Fibroblast of skin of left biceps (primary cell): ENCODE results near the gene NR1H3.

Experiments
- DNase-seq, 2 experiments: peaks; one replicate each; pipeline ENCODE4 v3.0.0-alpha.2; 2013; ENCODE audit warnings: low read depth in 2 of 2

The NR1H3 gene

DNA sequence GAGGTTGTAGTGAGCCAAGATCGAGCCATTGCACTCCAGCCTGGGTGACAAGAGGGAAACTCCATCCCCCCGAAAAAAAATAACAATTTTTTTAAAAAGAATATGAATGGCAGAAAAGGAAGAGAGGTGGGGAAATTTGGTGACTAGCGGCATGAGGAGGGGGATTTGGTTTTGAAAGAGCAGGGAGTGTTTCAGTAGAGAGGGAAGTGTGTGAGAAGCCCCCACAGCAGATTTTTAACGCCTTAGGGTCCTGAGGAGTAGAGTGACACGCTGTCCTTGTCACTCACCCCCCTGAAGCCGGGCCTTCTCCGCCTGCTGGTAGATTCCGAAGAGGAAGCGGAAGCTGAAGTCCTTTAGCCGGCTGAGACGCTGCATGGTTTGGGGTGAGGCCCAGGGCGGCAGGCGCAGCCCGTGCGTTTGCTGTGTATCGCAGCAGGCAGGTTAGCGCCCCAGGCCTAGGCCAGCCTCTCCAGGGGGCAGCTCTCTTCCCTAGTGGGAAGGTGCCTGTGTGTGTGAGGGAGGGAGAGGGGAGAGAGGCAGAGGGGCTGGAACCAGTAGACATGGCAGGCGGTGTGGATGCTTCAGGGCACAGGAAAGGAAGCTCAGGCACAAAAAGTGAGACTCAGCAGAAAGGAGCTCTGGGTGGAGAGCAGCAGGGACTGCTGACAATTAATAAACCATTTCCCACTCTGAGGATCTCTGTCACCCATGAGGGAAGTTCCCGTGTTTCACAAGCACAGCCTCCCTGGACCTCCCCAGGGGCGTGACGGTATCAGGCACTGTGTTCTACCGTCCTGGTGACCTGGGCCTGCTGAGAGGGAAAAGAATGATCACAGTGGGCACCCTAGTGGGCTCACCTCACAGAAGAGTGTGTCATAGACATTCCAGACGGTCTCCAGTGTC, 13.1 kb upstream of the NR1H3 start:
- no peak for DNase-seq

DNA sequence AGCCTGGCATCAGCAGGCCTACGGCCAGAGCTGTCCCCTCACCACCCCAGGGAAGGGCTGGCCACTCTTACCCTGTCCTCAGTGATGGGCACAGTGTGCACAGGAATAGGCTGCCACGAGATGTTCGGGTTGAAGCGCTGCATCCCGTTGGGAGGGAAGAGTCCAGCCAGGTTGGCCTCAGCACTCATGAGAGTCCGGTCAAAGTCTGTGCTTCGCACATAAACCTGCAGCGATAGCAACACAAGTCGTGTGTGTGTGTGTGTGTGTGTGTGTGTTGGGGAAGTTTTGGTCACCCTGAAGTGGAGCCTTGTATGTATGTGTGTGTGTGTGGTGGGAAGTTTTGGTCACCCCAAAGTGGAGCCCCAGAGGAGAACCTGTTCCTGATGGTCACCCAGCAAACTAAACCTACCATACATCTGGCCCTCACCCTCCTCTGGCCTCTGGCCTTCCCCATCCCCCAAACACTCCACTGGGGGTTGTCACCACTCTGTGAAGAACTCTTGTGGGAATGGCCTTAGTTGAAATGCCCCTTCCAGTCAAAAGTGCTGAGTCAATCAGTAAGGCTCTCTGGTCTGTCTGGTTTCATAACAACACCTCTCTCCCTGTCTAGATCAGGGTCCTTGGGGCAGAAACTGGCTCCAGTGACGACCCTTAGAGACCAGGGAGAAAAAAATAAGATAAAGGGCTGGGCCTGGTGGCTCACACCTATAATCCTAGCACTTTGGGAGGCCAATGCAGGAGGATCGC, 12.0 kb upstream of the NR1H3 start:
- DNase-seq: no peak

DNA sequence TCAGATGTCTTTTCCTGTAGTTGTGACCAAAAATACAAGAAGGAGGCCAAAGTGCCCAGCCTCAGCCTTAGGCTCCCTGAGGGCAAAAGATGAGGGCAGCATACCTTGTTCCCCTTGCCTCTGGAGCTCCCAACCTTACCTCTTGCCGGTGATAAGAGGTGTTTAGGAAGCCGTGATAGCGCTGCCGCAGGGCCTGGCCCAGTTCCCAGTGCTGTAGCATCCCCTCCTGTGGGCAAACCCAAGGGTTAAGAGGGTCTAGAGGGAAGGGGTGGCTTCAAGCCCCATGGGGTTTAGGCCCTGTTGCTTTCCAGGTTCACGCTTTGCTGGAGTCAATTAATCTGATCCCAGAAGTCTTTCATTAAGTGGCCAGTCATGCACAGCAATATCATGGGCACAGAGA, 10.3 kb upstream of the NR1H3 start:
- DNase-seq: no peak

DNA sequence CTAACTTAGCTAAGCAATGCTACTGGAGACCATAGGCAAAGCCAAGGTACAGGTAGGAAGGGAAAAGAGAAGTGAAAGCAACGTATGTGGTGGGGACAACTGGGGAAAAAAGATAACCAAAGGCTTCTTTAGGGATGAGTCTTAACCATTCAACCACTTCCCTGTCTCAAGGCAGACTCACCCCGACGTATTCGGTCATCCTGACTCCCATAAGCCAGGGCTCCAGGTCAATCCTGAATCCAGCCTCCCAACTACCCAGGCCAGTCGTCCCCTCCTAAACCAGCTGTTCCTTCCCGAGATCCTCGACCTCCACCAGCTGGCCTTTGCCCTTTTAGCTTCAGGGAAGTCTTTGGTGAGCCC, 9.5 kb upstream of the NR1H3 start:
- no peak for DNase-seq

DNA sequence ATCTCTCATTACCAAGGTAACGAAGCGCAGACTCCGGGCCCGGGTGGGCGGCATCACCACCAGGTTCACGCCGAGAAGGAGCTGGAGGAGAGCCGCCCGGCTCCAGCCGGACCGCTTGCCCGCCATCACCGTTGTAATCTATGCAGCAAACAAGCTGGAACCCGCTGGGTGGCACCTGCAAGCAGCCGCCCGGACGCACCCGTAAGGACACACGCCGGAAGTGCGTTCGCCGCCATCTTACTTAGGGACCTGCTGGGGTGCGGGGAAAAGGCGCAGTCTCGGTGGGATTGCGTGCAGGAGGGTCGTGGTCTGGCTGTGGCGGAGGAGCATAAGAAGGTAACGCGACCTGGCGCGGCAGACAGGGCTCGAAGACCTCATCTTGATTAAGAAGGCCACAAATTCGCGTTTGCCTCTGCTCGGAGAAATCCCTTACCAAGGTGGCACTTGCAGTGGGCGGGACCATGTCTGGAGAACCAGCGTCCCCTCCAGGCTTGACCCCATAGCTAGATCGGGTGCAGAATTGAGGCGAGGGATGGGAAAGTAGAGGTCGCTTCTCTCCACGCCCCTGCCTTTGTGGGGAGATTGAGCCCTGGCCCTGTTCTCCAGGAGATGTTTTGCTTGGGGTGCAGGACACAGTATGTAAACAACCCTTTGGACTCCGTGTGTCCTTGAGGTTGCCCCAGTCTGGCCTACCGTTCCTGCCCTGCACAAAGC, 9.0 kb upstream of the NR1H3 start, which contains the start of gene ACP2:
TSS of gene ACP2 (minus strand) at position 151 of the 714 bp plus-strand sequence. CDS start at position 126, 25 bp downstream.
- DNase-seq: peak; percentile 61 to 67

DNA sequence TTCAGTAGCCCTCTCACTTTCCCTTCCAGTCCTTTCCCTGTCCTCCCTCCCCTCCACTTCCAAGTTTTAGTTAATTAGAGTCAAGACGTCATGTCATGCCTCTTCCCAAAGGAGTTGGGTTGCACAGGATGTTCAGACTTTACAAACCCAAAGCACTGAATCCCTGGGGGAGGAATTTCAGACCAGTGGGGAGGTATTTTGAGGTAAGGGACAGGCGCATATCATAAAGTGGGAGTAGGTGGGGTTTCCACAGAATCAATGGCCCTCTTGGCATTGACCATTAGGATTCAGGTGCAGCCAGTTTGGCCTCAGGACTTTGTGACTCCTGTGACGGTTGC, 8.4 kb upstream of the NR1H3 start:
- no peak for DNase-seq

DNA sequence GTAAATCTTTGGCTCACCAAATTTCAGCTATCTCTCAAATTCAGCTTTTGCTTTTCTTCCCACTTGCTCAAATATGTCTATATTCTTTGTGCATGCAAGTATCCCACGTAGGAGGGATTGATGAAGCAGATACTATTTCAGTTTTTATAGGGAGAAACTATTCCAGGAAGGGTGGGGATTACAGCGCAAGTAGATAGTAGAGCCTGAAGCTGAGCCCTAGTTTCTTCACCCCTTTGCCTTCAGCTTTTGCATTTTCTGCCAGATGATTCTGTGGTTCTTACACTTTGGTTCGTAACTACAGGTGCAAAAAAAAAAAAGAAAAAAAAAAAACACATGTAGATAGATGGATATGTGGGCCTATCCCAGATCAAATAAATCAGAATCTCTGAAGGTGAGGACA, 6.0 kb upstream of the NR1H3 start:
- DNase-seq: no peak

- DNase-seq: no peak
These were observed 4.1 kb upstream of the NR1H3 start for GRCh38 chr11:47253660-47254059.

- DNase-seq: no peak
These were observed 3.4 kb upstream of the NR1H3 start for GRCh38 chr11:47254386-47254785.

DNA sequence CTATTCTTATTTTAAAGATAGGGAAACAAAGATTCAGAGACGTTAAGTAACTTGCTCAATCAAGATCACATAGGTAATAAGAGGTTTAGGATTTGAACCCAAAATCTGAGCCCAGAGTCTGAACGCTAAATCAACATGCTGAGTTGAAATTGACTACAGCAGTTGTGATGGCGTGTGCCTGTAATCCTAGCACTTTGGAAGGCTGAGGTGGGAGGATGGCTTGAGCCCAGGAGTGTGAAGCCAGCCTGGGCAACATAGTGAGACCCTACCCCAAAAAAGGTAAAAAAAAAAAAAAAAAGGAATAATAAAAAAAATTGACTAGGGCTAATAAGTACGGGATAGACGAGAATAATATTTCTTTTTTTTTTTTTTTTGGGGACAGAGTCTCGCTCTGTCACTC, 1.4 kb upstream of the NR1H3 start:
- DNase-seq: no peak

- DNase-seq: no peak
These were observed 649 bp upstream of the NR1H3 start for GRCh38 chr11:47257177-47257516.

GRCh38 chr11:47258317-47258902, 614 bp downstream of the NR1H3 start:
- no peak for DNase-seq

GRCh38 chr11:47259232-47259977, 1.6 kb downstream of the NR1H3 start:
- no peak for DNase-seq

DNA sequence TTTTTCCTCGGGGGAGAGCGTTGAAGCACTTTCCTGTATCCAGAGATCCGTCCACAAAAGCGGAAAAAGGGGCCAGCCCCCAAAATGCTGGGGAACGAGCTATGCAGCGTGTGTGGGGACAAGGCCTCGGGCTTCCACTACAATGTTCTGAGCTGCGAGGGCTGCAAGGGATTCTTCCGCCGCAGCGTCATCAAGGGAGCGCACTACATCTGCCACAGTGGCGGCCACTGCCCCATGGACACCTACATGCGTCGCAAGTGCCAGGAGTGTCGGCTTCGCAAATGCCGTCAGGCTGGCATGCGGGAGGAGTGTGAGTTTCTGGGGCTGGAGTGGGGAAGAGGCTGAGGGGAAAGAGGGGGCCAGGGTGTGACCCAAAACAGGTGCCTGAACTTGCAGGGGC, 2.6 kb downstream of the NR1H3 start:
- no peak for DNase-seq

DNA sequence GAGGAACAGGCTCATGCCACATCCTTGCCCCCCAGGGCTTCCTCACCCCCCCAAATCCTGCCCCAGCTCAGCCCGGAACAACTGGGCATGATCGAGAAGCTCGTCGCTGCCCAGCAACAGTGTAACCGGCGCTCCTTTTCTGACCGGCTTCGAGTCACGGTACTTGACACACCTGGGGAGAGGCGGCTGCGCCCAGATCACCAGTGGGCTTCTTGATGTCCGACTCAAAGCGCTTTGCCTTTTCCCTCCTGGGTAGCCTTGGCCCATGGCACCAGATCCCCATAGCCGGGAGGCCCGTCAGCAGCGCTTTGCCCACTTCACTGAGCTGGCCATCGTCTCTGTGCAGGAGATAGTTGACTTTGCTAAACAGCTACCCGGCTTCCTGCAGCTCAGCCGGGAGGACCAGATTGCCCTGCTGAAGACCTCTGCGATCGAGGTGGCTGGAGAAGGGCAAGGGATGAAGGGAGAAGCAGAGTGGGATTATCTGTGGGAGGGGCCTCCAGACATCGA, 3.5 kb downstream of the NR1H3 start:
- no peak for DNase-seq

- no peak for DNase-seq
These were observed 6.3 kb downstream of the NR1H3 start for GRCh38 chr11:47264119-47264518.

GRCh38 chr11:47264521-47264920, 6.7 kb downstream of the NR1H3 start:
- no peak for DNase-seq

- no peak for DNase-seq
These were observed 10.1 kb downstream of the NR1H3 start for GRCh38 chr11:47267876-47268275.

- DNase-seq: no peak
These were observed 10.7 kb downstream of the NR1H3 start for GRCh38 chr11:47268448-47269001.

DNA sequence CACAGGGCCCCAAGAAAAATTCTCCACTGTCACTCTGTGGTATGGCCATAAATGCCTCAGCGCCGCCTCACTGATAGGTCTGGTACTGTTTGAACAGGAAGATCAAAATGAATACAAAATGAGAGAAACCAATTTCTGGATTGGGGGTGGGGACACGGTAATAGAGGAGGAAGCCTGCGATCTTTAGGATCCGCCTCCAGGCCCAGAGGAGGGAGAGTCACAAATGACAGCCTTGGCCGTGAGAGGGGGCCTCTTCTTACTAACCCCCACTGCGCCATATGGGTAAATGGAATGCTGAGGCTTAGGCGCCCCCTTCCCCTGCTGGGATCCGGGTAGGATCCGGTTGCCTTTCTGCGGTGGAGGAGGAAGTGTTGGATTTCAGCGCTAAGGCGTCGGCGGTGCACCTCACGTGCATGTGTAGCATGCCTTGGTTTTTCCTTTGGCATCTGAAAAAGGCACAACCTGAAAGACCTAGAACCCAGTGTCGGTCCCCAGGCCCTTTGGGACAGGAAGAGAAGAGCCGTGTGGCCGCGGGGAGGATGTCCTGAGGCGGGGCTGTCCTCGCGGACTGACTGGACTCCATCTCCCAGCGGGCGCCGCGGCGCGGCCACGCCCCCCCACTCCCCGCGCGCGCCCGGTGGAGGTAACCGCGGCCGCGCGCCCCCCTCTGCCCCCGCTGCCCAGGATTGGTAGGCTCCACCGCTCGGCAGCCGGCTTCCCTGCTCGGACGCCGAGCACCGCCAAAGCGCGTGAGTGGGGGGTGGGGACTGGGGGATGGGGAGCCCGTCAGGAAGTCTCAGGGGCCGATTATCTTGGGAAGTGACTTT, 11.4 kb downstream of the NR1H3 start:
- peak; percentile 75 to 78 for DNase-seq
